ENCODE results near the gene P3H1.
"Not testable (repeated sequence)": the region's sequence is repeated elsewhere in the genome, so short reads cannot be mapped to it uniquely, and the experiment has no call there.

P3H1 gene

DNA sequence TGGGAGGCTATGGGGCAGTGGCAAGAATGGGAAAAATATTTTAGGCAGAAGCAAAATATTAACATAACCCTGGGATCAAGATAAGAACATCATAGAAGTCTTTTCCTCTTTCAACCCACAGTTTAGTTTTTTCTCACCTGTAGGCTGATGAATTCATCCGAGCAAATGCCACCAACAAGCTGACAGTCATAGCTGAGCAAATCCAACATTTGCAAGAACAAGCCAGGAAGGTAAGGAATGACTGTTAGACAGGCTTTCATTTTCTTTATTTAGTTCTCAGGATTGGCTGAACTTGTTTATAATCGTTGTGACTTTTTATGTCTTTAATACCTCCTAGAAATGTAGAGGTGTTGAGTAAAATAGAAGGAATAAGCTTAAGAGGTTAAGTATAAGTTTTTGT, 6.6 kb upstream of the P3H1 start:
- DNase-seq (ENCODE audit: low read depth): no peak

DNA sequence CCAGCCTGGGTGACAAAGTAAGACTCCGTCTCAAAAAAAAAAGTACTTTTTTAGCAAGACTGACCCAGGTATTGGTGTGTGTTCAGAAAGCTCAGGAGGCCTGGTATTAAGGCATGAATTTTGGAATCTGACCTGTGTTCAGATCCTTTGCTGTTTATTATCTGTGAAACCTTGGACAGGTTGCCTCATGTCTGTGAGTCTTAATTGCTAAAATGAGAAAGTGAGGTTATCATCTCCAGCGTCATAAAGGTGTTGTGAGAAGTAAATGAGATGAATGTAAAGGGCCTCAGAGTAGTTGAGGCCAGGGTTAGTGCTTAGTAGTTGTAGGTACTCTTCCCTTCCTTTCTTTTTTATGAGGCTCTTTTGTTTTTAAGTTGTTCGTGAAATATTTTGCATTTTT, 3.0 kb upstream of the P3H1 start:
- no peak for DNase-seq (ENCODE audit: low read depth)

DNA sequence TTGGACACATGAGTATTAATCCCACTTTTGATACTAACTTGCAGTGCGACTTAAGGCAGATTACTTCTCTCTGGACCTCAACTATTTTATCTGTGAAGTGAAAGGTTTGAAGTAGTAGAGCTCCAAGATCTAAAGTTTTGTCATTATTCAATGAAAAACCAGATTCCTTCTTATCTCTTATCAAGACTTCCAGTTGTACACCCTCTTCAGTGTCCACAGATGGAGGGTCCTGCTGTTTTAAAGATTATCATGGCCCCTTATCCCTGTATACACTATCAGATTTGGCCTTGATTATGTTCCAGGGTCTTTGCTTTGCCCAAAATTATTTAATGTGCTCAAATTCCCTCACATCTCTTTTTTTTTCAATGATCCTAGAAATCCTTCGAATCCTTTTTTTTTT, 1.3 kb upstream of the P3H1 start:
- no peak for DNase-seq (ENCODE audit: low read depth)

DNA sequence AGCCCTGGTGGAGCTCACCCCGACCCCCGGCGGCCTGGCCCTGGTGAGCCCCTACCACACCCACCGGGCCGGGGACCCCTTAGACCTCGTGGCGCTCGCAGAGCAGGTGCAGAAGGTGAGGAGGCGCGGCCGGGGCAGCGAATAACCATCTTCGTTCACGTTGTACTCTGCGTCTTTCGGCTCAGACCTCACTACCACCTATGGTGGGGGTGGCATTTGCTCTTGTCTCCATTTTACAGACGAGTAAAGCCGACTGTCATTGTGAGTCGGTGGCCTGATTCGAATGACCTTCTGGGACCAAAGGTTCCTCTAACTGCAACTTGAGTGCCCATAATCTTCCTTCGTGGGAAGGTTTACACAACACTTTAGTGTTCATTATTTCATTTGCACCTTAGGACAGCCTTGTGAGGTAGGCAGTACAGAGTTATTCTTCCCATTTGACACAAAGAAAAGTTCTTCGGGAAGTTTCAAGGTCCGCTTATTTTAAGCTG, 727 bp upstream of the P3H1 start:
- DNase-seq (ENCODE audit: low read depth): no peak

DNA sequence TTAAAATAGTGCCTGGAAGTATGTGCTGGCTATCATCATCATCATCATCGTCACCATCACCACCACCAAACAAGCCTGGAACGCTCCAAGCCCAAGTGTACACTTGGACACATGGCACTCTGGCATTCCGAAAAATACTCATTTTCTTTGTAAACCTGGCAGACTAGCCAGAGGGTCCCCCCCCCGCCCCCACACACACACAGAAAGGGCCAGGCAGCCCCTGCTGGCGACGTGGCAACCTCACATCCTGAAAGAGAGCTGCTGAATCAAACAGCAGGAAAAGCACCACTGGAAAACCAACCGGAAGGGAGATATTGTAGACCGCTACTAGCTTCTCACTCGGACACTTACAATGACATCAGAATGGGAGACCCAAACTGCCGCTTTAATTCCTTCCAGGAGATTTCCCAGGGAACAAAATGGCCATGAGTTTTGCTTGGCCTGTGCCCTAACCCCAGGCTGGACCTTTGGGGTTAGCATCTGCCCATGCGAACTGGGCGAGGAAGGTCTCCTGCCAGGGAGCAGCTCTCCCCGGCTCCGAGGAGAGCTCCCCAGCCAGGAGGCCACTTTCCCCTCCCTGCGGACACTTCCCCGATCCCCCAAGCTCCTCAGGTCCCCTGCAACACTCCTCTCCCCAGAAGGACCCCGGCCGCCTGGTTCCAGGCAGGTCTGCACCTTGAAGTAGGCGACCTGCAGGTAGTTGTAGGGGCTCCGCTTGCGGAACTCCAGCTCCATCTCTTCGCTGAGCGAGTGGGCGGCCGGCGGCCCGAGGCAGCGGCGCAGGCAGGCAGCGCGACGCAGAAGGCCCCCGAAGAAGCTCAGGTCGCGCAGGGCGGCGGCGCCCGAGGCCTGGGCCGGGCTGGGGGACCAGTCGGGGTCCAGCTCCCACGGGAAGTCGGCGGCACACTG, 742 bp downstream of the P3H1 start:
- no peak for DNase-seq (ENCODE audit: low read depth)

DNA sequence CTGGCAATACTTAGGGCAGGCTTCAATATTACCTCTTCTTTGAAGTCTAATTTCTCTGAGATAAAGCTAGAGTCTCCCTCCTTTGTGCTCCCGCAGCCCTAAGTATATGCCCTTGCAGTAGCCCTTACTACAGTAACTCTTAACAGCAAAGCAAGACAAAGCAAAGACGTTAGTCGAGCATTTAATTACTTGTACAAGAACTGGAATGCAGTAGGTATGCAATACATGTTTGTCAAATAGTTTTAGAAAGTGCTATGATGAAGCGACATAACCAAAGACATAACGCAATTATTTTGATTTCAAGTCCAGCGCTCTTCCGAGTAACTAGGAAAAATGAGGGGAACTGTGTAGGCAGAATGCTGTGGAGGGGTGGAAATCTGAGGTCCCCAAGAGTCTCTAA, 1.6 kb downstream of the P3H1 start:
- DNase-seq (ENCODE audit: low read depth): no peak

DNA sequence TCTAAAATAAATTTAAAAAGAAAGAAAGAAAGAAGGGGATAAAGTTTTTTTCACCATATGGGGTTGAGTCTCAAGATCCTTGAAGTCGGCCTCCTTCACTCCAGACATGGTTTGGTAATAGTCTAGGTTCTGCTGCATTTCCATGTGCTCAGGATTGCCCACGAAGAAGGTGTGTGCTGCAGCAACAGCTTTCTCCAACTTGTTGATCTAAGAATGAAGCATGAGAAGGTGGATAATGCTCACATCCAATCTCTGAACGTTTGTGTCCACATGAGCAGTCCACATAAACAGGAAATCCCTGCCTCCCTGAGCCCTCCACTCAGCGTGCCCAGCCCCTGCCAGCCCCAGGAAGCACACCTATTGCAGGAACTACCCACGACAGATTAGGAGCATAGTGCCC, 4.6 kb downstream of the P3H1 start:
- DNase-seq (ENCODE audit: low read depth): no peak

DNA sequence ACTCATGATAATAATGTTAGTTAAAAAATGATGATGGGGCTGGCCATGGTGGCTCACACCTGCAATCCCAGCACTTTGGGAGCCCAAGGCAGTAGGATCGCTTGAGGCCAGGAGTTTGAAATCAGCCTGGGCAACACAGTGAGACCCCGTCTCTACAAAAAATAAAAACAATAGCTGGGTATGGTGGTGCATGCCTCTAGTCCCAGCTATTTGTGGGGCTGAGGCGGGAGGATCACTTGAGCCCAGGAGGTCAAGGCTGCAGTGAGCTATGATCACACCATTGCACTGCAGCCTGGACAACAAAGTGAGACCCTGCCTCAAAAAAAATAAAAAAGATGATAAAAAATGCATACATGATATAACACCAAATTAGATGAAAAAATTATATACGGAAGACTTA, 5.3 kb downstream of the P3H1 start:
- no peak for DNase-seq (ENCODE audit: low read depth)

DNA sequence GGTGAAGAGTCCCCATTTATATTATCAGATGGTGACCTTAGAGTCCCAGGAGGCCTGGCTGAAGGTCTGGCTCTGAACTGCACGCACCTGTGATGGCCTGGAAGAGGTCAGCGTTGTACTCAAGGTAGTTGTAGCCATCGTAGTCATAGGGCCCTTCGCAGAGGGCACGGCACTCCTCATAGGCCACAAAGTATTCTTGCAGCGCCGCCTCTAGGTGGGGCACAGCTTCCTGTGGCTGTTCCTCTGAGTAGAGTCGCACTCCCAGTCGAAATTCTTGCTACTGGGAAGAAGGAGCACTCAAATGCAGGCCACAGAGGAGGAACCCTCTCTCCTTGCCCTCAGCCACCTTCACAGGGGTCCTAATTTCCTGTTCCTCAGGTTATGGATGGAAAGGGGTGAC, 7.7 kb downstream of the P3H1 start:
- no peak for DNase-seq (ENCODE audit: low read depth)

DNA sequence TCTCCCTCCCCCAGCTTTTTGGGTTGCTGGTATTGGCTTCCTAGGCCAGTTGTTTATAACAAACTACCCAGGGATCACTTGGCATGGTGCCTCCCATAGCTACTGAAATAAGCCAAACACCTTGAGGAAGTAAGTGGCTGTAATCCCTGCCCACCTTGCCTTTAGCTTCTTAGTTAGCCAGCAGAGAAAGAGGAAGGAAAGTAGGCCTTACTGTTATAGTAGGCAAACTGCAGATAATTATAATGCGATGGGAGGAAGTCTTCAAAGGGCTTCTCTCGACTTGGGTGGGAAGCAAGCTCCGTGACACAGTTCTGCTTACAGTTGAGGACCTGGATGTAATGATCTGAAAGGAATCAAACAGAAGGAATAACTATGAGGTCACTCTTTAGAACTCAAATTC, 8.2 kb downstream of the P3H1 start:
- no peak for DNase-seq (ENCODE audit: low read depth)

DNA sequence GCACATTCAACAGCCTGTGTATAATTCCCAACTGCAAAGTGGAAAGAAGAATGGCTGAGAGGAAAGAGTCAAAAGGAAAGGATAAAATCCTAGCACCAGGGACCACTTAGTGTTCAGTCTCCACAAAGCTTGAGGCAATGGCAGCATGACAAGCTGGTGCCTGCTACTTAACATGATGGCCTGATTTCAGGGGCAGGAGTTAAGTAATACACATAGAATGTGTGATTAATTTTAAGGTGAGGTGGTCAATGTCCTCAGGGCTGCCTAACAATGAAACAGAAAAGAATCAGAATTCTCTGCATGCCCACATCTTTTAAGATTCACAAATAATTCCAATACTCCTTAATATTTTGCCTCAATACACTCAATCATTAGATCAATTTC, 8.9 kb downstream of the P3H1 start:
- no peak for DNase-seq (ENCODE audit: low read depth)

DNA sequence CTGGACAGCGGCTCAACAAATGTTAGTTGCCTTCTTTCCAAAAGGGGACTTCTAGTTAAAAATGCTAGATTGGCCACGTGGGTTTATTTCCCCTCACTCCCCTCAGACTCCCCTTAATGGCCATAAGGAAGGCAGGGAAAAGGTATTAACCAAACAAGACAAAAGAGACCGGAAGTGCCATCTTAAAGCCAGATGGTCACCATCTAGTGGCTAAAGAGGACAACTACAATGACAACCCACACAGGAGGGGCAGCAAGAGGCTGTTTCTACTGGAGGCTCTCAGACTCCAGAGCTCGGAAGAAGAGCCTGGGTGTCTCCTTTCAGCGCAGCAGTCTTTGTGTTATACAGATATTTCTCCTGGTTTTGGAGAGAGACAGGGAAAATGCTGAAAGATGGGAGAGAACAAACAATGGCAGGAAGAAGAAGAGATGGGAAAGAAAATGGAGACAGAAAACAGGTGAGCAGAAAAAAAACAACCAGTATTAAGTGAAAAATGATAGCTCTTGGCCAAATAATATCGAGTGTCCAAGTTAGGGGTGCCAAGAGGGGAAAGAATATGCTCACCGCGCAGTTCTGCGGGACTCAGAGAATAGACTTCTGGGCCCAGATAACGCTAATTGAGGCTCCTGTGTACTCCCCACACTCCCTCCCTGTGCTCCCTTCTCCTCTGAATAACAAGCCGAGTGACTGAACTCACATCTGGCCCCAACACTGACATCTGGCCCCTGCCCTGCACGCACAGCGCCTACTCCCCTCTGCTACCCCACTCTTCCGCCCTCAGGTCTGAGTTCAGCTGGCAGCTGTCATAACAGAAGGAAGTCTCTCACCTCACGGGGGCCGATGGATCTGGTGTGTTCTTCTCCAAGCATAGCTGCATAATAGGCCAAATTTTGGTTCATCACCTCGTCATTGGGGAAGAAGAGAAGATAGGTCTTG, 9.6 kb downstream of the P3H1 start:
- no peak for DNase-seq (ENCODE audit: low read depth)

DNA sequence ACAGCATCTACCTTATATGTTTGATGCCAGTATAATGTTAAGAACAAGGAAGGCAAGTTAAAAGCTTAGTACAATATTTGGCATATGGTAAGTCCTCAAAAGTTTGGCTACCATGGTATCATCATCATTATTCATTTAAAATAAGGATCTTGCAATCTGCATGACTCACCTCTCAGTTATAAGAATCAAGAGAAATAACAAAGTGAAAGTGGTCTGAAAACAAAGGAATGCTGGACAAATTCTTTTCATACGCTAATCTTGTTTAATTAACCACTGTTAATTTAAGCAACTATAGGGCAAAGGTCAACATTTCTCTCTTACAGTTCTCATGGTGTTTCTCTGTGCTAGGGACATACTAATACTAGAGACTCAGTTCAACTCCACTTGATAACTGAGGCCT, 13.8 kb downstream of the P3H1 start:
- DNase-seq (ENCODE audit: low read depth): no peak

DNA sequence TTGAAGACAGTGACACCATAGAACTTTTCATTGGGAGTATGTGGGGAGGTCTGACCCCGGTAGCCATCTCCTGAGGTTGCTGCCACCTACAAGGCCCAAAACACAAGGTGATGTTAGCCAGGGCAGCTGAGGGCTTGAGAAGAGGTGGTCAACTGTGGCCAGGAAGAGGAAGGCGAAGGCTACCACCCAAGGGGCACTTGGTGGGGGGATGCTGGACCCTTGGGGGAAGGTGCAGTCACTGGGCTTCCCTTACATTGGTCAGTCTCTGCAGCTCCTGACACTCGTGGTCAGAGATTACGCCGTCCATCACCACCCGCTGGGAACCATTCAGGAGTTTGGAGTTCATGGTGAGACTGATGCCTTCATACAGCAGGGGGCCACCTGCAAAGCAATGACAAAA, 14.5 kb downstream of the P3H1 start:
- no peak for DNase-seq (ENCODE audit: low read depth)

DNA sequence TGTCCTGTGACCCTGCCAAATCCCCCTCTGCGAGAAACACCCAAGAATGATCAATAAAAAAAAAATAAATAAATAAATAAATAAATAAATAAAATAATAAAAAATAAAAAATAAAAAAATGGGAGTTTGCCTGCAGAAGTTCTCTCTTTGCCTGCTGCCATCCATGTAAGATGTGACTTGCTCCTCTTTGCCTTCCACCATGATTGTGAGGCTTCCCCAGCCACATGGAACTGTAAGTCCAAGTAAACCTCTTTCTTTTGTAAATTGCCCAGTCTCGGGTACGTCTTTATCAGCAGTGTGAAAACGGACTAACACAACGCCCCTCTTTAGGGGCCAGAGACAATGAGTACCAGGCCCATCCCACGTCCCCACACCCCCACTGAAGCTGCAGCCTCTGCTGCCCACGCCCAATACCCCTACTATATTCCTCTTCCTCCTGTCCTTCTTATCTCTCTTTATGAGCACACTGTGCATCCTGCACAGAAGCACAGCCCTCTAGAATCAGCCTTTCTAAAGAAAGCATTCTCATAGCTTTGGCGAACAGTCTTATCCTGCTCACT, 15.2 kb downstream of the P3H1 start:
- DNase-seq (ENCODE audit: low read depth): not testable (repeated sequence)

DNA sequence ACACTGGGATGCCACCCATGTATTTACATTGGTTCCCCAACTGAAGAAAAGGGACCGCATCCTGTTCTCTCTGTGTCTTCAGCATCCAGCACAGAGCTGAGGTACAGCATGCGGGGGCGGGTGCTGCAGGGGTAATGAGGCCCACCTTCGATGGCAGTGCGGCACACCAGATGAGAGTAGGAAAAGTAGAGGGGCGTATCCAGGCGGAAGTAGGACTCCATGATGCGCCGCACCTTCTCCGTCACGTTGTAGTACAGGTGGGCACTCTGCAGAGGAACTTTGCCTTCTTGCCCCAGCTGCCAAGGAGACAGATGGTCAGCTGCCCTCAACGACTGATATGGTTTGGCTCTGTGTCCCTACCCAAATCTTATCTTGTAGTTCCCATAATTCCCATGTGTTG, 16.8 kb downstream of the P3H1 start:
- no peak for DNase-seq (ENCODE audit: low read depth)

DNA sequence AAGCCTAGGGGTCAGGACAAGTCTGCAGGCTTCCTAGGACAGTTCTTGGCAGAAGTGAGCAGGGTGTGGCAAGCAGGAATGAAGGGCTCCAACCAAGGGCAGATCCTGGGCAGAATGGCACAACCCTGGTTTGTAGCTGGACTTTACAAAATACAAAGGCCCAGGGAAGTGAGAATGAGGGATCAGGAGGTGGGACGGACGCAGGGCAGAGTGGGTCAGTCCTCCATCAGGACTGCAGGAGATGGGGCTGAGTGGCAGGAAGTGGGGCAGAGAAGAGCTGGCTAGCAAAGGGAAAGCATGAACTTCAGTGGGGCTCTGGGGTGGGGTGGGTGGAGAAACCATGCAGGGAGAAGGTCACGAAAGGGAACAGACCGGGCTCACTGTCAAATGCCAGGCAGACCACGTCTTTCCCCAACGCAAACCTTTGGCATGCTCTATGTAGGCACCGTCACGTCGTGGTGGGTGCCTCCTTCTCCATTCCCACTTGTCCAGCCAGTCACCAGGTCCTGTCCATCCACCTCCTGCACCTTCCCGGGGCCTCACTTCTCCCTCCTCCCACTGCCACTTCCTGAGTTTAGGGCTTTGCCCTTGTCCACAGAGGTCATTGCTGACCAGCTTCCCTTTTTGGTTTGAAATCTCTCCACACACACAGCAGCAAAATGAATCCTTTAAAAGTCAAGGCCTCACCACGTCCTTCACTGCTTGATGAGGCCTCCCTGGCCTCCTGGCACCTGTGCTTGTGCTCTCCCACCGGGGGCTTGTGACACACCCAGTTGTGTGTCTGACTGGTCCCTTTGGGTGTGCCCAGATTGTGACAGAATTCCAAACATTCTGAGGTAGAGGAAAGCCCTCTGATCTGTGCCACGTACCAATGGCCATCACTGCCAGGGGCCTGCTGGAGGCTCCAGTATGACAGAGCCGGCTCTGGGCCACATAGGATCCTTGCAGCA, 18.1 kb downstream of the P3H1 start:
- DNase-seq (ENCODE audit: low read depth): no peak

DNA sequence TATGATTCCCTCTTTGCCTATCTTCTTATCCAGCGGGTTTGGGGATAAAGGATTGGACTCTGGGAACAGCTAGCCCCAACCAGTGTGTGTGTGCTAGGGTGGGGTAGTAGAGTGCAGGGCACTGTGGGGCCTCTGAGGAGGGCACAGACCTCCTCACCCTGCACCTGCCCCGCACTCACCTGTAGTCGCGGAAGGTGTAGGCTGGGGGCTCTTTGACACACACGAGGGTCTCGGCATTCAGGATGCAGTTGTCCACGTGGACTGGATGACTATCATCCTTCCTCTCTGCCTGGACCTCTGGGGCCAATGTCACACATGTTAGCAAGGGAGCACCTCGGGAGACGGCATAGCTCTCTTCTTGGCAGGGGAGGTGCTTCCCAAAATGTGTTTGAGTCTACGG, 18.8 kb downstream of the P3H1 start:
- DNase-seq (ENCODE audit: low read depth): no peak

DNA sequence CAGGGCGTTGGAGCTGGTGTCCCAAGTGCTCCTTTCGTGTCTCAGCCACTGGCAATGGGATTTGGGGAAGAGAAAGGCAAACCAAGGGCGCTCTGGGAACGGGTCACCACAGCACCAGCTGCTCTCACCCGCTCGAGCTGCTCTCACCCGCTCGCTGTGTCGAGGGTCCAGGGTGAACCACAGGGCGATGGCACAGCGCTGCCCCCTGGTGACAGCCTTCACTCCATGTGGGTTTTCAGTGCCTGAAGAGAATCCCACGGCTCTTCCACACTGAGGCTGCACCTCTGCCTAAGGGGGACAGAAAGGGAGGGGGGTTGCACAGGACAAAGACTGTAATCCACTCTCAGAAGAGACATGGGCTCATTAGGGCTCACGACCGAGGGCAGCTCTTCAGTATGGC, 19.7 kb downstream of the P3H1 start:
- DNase-seq (ENCODE audit: low read depth): peak; percentile 26

DNA sequence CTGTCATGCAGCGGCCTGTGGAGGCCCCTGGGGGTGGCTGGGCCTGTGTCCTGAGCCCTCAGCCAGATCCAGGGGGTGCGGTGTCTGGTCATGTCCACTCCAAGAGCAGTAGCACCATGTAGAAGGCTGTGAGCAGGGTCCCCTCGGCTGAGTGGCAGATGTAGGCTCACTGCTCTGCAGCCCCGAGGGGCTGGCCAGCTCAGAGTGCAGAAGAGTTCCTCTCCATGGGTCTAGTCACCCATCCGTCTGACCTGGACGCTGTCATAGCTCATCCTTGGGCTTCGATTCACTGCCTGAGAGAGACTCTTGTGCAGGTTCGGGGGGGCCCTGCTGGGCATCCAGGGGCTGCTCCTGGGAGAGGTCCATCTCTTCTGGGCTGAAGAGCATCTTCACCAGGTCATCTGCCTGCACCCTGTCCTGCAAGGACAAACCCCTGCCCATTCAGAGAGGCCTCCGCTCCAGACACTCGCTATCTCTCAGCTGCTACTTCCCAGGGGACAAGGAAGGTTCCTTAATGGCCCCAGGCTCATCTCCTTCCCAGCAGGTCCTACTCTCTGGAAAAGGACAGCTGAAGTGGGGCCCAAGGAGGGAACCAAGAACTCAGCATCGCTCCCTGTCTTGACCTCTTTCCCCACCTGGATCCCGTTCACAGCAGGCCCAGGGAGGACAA, 20.3 kb downstream of the P3H1 start:
- no peak for DNase-seq (ENCODE audit: low read depth)

DNA sequence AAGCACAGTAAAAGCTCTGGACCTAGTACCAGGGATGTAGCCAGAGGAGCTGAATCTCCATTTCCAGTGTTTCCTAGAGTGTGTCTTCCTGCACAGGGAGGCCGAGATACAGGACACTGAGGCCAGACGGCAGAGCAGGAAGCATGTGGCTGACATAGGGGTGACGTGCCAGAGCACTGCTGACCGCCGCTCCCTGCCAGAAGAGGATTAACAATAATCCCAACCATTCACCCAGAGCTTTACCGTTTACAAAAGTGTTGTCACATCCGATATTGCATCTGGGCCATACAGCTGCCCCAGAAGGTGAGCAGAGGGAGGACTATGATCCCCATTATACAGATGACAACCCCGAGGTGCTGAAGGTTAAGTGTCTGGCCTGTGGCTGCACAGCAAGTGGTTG, 21.0 kb downstream of the P3H1 start:
- DNase-seq (ENCODE audit: low read depth): no peak

Data from stimulated activated CD8-positive, alpha-beta memory T cell treated with anti-CD3 and anti-CD28 coated beads, Interleukin-7, amount 100 ng/mL, for 24 hours (primary cell).